Tibial artery (tissue), 4 donors: ENCODE results near the gene MAPK8IP2.
A peak's percentile ranks its signal among the peaks of the same experiment; 100 is the strongest.

Experiments used
- DNase-seq, 2 donors: peaks; one replicate each; pipeline ENCODE4 v3.0.0-alpha.2; 2019
- H3K27ac ChIP-seq, 2 donors: fragments of 200-600 bp; sonication (generic) in 1 of 2; 1 replicate in 1 of 2; 2 replicates in 1 of 2; pipeline ENCODE4 v1.5.1; 2018 to 2019; ENCODE audit warnings: mild to moderate bottlenecking in 1 of 2
- H3K27me3 ChIP-seq, 2 donors: fragments of 200-600 bp; sonication (generic) in 1 of 2; one replicate each; pipeline versions ENCODE4 v1.5.1 to v1.6.0; 2016 to 2019
- H3K36me3 ChIP-seq, 3 donors: fragments of 200-600 bp; sonication (generic) in 2 of 3; one replicate each; pipeline ENCODE4 v1.5.1; 2016 to 2019; ENCODE audit warnings: mild to moderate bottlenecking in 2 of 3
- H3K4me1 ChIP-seq, 4 donors: fragments of 200-600 bp; sonication (generic) in 2 of 4; 1 replicate in 3 of 4; 2 replicates in 1 of 4; pipeline ENCODE4 v1.5.1; 2016 to 2019
- H3K4me3 ChIP-seq, 2 donors: fragments of 200-600 bp; sonication (generic) in 1 of 2; 1 replicate in 1 of 2; 2 replicates in 1 of 2; pipeline ENCODE4 v1.5.1; 2018 to 2019; ENCODE audit warnings: mild to moderate bottlenecking in 2 of 2
- H3K9me3 ChIP-seq, 3 donors: fragments of 200-600 bp; sonication (generic) in 1 of 3; one replicate each; pipeline ENCODE4 v1.5.1; 2016 to 2019
- intact Hi-C: fragments of 100-400 bp; cut with DNase I; formaldehyde crosslinking; loops from one replicate; pipeline ENCODE4 v1.15.0; 2023; ENCODE audit warnings: low total_unique reads
- TF ChIP-seq, protein P1 (sequence below), 2 experiments: fragments of 200-600 bp in 1 of 2; fragments of 450-650 bp in 1 of 2; IDR thresholded peaks; one replicate each; pipeline ENCODE4 v1.5.1; 2017 to 2019; ENCODE audit warnings: antibody characterized with exemption in 2 of 2, mild to moderate bottlenecking in 1 of 2, moderate library complexity in 1 of 2

MAPK8IP2 gene

DNA sequence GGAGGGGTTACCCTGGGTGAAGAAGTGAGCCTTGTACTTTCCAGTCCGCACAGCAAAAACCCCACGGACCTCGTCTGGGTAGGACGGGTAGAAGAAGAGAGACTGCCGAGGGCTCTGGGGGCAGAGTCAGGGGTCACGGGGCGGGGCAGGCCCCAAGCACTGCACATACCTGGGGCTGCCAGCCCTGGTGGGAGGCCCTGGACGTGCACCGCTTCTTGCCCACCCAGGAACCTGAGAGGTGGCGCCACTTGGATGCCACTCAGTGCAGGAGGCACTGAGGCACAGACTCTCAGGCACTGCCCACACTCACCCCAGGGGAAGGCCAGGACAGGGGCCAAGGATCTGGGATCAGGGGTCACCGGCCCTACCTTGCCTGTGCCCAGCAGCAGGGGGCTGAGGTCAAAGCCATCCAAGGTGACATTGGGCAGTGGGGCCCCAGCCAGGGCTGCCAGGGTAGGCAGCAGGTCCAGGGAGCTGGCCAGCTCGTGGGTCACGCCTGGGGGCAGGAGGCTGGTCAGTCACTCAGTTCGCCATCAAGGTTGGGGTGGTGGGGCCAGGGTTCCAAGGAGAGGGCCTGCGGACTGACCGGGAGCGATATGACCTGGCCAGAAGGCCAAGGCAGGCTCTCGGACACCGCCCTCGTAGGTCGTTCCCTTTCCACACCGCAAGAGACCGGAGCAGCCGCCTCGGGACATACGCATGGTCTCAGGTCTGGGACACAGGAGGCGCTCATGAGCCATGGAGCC lies 25.1 kb downstream of the MAPK8IP2 start:
- Histone ChIP-seq H3K4me1 (peaks cover 0 to 24% (median 18%) of the 10 kb centered on the region in 4 donors), H3K4me3 (no peak overlapping the region), H3K36me3 (peaks cover 0 to 16% (median 0%) of the 10 kb centered on the region in 3 donors), H3K9me3 (no peaks in the 10 kb centered on the region), H3K27ac (no peak overlapping the region), H3K27me3 (peaks cover 0 to 7% of the 10 kb centered on the region in 2 donors)
- TF ChIP-seq, protein P1, sequence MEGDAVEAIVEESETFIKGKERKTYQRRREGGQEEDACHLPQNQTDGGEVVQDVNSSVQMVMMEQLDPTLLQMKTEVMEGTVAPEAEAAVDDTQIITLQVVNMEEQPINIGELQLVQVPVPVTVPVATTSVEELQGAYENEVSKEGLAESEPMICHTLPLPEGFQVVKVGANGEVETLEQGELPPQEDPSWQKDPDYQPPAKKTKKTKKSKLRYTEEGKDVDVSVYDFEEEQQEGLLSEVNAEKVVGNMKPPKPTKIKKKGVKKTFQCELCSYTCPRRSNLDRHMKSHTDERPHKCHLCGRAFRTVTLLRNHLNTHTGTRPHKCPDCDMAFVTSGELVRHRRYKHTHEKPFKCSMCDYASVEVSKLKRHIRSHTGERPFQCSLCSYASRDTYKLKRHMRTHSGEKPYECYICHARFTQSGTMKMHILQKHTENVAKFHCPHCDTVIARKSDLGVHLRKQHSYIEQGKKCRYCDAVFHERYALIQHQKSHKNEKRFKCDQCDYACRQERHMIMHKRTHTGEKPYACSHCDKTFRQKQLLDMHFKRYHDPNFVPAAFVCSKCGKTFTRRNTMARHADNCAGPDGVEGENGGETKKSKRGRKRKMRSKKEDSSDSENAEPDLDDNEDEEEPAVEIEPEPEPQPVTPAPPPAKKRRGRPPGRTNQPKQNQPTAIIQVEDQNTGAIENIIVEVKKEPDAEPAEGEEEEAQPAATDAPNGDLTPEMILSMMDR (IDR thresholded peaks at IDR 0.05): no peak
- intact Hi-C loops: no loop called here
- no peak for DNase-seq

DNA sequence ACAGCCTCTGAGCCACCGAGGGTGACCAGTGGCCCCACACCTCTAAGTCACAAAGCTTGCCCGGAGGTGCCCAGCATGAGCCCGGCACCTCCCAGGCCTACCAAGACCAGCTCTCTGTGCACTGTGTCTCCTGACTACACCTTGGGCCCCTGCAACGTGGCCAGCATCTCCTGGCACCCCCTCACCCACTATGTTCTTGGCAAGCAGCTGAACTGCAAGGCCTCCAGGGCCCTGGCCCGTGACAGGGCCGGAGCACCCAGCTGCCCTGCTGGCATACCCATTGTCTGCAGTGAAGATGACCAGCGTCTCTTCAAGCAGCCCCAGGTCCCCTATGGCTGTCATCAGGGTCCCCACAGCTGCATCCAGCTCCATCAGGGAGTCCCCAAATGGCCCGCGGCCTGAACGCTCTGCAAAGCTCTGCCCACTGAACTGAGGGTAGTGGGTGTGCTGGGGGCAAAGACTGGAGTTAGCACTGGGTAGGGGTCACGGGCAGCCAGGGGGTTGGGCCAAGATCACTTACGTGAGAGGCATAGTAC lies 25.8 kb downstream of the MAPK8IP2 start:
- TF ChIP-seq, protein P1 (IDR thresholded peaks at IDR 0.05): no peak
- H3K4me3 ChIP-seq: no peak overlapping the region
- DNase-seq: no peak
- peaks cover 0 to 20% (median 17%) of the 10 kb centered on the region in 4 donors for H3K4me1 ChIP-seq
- no peaks in the 10 kb centered on the region for H3K9me3 ChIP-seq
- H3K36me3 ChIP-seq: peaks cover 0 to 16% (median 0%) of the 10 kb centered on the region in 3 donors
- H3K27ac ChIP-seq: no peak overlapping the region
- H3K27me3 ChIP-seq: peaks cover 0 to under 1% of the 10 kb centered on the region in 2 donors
- intact Hi-C loops: no loop called here

DNA sequence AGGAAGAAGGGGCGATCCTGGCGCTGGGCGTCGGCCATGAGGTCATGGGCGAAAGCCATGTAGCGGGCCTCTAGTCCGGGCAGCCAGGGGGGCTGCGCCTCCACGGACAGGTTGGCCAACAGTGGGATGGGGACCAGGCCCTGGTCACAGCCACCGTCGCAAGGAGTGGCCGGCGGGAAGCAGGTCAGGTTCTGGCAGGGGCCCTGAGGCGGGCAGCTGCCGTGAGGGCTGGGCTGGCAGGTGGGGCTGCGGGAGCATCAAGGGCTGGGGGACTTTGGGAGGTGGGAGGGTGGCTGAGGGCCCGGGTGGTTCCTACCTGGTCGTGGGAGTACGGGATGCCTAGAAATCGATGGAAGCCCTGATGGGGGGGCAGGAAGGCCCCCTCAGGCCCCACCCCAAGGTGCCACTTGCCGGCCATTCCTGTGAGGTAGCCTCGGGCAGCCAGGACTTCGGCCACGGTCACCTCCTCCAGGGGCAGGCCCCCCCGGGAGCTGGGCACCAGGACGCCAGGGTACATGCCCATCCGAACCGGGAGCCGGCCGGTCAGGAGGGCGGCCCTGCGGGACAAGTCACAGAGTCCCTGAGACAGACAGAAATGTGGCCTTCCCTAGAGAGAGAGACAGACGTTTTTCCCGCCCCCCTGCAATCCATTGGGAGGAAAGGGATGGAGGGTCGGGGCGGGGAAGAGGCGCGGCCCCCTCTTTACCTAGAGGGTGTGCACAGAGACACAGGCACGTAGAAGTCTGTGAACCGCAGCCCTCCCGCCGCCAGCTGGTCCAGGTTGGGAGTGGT lies 26.5 kb downstream of the MAPK8IP2 start:
- Histone ChIP-seq H3K27me3 (no peaks in the 10 kb centered on the region), H3K4me3 (peak overlapping the region; percentile 62 to 81), H3K36me3 (peaks cover 0 to 16% (median 0%) of the 10 kb centered on the region in 3 donors), H3K4me1 (peaks cover 0 to 19% (median 17%) of the 10 kb centered on the region in 4 donors), H3K27ac (peak overlapping the region; percentile 66 to 82), H3K9me3 (no peaks in the 10 kb centered on the region)
- no peak for DNase-seq
- TF ChIP-seq, protein P1 (IDR thresholded peaks at IDR 0.05): no peak
- intact Hi-C loops: no loop called here

DNA sequence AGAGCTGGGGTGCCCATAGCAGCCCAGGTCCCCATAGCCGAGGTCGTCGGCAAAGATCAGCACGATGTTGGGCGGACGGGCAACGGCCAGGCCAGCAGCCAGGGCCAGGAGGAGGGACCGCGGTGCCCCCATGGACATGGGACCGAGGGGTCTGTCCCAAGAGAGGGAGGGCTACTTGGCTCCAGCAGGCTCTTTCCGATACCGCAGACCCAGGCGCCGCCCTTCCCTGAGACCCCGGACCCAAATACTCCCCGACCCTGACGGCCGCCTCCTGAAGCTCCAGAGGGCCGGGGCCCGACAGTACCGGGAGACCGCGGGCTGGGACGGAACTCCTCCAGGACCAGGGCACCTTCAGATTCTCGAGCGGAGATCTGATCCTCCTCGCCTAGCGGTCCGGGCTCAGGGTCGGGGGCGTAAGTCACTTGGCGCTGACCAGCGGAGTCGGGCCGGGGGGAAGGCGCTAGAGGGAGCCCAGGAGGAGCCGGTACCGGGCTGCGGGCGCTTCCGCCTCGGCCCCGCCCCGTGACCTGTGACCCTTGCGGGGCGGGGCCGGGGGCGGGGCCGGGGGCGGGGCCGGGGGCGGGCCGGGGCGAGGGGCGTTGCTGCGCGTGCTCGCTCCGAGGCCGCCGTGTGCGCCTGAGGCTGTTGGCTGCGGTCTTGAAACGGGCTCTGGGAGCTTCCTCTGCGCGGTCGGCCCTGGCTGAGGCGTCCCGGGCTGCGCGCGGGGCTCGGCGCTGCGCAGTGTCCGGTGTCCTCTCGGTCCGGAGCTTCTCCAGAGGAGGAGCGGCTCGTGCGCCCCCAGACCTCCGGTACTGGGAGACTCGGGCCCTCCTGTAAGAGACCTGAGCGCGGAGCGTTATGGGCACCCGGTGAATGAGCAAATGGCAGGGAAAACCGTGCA lies 27.3 kb downstream of the MAPK8IP2 start, which contains the start of gene ARSA:
TSS of gene ARSA (minus strand) at position 511 of the 901 bp plus-strand sequence. CDS start at position 138, 373 bp downstream.
- TF ChIP-seq, protein P1 (IDR thresholded peaks at IDR 0.05): peak in 1 of 2 experiments; percentile 20
- peaks cover 0 to 16% (median 0%) of the 10 kb centered on the region in 3 donors for H3K36me3 ChIP-seq
- peak within 1 kb of the TSS; percentile 66 to 82 for H3K27ac ChIP-seq
- intact Hi-C loops: loop anchor here (2.0 kb wide), 1 partner anchor 47 kb away; no protein-coding TSS in a partner anchor
- no peaks in the 10 kb centered on the region for H3K9me3 ChIP-seq
- peak; percentile 75 to 87 for DNase-seq
- H3K27me3 ChIP-seq: no peaks in the 10 kb centered on the region
- peaks cover 0 to 18% (median 16%) of the 10 kb centered on the region in 4 donors for H3K4me1 ChIP-seq
- peak within 1 kb of the TSS; percentile 62 to 81 for H3K4me3 ChIP-seq
